GM18861 (cell line): ENCODE data around the gene CELF2.

Experiments used
- ATAC-seq: cut with Tn5 transposase; IDR thresholded peaks from one replicate; pipeline ENCODE4 v1.9.1; 2021; ENCODE audit not compliant: unreplicated experiment

The CELF2 gene

DNA sequence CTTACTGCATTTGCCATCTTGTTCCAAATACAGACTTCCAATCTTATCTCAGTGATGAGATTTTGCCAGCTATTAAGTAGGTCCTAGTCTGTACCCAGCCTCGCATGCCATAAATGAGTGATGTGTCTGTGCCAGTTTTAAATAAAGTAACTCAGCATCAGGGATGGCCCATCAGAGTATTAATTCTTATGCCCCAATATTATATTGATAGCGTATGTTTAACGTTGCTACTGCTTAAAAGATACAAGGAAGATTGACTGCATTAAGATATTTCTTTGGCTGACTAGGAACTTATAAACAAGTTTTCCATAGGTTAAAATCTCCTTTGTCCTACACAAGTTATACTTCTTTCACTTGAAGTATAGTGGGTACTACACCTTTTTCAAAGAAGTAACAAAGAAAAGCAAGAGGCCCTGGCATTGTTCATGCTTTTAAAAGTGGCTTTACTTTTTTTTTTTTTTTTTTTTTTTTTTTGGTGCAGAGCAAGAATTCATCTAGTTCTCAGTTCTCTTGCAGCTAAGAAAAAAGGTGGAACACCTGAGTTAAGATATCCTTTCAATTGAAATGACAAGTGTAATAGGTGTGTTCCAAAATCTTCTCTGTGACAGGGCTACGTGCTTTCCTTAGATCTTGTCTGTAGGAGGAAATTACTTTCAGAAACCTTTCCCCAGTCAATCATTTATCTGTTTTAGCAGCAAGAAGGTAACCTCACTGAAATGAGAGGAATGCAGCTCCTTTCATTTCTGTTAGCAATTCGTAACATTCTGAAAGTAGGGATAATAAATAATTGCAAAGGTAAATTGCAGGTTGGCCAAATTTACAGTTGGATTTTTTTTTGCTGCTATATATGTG lies 245.0 kb downstream of the CELF2 start:
- ATAC-seq: no peak

DNA sequence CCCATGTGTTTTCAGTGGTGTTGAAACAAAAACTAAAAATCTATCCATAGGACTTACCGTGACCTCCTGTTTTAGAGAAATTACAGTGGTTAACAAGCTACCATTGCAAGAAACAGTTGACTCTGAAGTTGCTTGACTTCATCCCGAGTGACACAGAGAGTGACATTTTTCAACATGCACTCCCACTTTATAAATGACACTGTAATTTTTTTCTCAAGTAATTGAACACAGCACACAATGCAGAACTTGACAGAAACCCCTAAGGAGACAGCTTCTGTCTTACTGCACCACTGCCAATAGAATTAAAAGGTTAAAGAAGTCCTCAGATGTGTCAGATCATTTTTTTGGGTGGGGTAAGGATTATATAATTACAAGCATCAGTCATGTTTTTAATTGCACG lies 246.1 kb downstream of the CELF2 start:
- ATAC-seq: no peak

DNA sequence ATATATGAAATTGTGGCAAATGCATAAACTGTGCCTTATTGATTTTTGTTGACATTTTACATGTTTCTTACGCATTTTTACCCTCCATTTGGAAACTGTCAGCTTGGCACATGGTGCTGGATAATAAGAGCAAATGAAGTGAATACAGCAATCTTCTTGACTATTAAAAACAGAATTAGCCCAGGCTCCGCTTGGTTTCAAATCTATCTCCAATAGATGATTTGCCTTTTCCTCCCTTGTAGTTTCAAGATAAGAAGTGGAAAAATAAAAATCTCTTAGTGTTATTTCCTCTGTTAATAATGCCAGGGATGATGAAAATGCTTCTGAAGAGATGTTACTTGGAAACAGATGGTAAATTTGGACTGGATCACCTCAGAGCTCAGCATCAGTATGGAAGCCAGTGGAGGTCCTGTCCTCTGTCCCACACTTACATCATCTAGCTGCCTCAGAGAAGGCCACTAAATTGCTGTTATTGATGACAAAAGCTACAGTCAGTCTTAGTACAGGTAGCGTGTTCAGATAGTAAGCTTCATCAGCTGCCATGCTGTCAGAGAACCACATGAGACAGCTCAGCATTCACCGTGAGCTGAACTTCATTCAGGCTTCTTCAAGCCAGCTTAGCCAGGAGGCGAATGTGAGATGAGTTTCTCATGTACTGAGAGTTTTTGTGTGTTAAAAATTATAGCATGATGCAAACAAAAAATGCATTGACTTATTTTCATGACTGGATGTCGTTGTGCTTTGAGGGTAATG lies 246.8 kb downstream of the CELF2 start:
- no peak for ATAC-seq

DNA sequence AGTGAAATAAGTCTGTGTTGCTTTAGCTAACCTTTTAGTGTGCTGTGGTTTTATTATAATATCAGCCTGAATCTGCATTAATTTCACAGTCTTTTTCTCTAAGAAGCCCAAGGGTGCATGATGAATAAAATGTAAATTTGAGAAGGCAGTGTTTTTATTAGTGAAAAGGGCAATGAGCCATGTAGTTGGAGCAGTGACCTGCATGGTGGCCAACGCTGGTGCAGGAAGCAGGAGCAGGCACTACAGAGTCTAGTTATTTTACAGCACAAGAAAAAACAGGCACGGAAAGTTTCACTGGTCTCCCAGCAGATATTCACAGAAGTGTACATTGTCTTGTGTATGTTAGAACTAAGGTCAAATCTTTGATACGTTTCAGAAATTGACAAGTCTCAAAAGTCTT lies 247.8 kb downstream of the CELF2 start:
- ATAC-seq: no peak

DNA sequence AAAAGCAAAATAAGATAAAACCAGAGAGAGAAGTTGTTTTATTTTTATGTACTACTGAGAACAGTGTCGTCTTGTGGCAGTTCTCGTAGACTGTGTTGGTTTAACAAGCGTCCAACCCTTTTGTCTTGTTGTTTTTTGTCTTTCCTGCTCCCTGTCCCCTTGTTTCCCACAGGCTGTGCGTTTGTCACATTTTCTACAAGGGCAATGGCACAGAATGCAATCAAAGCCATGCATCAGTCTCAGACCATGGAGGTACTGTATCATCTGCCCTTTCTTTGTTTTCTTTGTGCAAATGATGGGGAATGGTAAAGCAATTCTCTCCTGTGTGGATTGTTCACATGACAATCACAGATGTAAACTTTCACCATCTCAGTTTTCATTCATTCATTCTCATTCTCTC lies 248.8 kb downstream of the CELF2 start:
- no peak for ATAC-seq

DNA sequence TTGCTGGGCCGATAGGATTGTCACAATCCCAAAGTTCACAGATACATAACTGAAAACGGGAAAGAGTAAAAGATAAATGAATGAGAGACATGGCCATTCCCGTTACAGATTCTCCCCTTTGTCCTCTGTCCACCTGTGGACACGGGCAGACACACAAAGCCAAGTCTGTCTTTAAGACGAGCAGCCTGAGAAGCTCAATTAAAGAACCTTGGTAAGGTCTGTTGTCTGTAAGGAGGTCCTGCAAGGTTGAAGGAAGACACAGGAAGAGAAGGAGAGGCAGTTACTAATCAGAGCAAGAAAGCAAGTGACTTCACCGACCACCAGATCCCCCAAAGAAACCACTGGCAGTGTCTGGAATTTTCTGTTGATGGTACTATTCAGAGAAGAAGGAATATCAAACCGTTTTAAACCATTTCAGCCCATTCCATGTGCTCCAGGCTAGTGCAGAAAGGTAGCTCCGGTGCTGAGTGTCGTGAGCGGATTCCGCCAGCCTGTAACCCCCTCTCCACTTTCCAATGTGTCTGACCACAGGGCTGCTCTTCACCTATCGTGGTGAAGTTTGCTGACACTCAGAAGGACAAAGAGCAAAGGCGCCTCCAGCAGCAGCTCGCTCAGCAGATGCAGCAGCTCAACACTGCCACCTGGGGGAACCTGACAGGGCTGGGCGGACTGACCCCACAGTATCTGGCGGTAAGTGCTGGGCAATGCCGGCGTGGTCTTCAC lies 252.6 kb downstream of the CELF2 start:
- ATAC-seq: peak; percentile 79

DNA sequence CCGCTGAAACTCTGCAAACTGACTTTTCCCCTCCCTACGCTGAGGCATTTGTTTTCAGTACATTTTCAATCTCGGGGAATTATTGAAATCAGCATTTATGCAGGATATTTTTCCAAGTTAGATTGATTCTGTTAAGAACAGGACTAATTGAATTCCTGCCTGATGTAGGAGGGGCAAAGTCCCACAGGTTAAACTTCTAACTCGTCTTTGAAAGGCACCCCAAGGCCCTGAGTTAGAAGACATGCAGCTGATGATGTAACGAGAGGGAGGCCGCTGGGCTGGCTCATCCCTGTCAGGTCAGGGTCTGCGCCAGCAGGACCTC lies 253.1 kb downstream of the CELF2 start:
- ATAC-seq: no peak

DNA sequence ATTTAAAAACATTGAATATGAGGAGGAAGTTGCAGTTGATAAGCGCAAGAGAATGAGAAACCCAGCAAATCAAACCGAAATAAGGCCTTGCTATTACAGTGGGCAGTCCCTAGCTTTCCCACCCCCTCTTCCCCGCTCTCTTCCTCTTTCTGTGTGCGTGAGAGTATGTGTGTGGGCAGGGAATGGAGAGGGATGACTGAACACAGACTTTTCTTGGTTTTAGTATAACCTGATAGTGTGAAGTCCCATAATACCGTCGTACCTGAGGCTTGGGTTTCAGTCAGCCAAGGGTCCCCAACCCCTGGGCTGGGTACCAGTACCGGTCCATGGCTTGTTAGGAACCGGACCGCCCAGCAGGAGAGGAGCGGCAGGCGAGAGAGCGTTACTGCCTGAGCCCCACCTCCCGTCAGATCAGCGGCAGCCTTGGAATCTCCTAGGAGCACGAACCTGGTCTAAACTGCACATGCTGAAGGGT lies 255.3 kb downstream of the CELF2 start:
- ATAC-seq: no peak

DNA sequence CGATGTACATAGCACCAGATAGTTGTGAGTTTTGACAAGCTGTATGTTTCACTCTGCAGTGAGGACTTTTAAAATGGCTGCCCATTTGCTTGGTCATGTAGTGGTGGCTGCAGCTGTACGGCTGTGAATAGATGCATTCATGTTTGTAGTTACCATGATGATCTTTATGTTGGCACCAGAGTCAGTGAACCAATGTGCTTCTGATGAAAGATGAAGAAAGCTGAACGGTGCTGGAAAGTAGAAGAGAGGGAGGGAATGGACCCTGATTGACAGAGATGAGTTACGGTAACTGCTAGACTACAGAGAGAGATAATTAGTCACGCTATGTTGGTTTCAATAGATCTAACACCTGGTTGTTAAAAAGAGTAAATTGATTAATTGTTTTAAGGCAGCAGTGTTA lies 256.8 kb downstream of the CELF2 start:
- ATAC-seq: no peak

DNA sequence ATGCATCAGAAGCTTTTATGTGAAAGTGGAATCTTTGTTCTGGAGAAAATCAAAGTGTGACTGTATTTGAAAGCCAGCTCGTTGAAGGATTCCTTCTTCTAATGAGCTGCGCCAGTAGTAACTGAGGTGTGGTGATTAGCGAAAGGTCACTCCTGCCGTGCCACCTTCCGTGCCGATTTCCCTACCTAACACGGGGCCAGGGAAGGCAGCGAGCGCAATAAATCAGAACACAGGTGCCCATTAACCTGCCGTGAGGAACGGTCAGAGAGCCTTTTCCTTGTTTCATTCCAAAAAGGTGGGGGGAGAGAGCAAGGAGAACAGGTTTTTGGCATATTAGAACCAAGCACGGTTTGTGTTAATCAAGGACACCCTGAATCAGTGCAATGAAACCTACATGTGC lies 258.0 kb downstream of the CELF2 start:
- no peak for ATAC-seq

DNA sequence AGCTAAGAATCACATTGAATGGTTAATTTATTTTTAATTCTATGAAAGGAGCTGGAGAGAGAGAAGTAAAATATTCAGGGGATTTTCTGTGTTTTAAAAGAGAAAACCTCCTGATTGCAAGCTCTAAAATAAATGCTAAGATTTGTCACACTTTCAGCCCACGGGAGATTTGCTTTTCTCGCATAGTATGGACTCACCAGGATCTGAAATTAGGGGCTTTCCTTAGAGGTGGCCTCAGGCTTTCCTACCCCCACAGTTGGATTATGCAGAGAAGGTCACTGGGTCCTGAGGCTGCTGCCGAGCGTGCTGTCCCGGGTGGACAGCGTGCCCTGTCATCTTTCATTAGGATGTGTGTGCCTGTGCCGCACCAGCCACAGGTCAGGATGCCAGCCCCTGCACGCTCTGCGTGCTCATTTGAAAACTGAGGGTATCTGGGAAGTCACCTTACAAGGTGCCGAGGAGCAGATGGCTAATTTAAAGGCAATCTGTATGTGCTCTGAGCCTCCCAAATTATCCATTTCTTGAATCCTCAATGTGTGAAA lies 258.8 kb downstream of the CELF2 start:
- ATAC-seq: no peak

DNA sequence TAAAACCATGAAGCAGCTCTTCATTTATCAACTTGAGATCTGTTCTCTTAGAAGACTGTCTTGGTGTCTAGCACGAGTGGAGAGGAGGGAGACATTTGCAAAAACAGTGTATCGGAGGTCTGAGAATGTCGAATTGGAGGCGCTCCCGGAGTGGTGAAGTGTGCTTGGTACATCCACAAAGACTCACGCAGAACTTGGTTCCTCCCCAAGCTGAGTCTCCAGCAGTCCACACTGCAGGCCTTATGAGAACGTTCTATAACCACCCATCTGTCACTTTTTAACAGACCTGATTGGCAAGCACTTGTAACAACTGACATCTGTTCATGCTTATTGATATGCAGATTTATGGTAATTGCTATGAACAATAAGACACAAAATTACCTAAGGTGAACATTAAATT lies 261.6 kb downstream of the CELF2 start:
- no peak for ATAC-seq

DNA sequence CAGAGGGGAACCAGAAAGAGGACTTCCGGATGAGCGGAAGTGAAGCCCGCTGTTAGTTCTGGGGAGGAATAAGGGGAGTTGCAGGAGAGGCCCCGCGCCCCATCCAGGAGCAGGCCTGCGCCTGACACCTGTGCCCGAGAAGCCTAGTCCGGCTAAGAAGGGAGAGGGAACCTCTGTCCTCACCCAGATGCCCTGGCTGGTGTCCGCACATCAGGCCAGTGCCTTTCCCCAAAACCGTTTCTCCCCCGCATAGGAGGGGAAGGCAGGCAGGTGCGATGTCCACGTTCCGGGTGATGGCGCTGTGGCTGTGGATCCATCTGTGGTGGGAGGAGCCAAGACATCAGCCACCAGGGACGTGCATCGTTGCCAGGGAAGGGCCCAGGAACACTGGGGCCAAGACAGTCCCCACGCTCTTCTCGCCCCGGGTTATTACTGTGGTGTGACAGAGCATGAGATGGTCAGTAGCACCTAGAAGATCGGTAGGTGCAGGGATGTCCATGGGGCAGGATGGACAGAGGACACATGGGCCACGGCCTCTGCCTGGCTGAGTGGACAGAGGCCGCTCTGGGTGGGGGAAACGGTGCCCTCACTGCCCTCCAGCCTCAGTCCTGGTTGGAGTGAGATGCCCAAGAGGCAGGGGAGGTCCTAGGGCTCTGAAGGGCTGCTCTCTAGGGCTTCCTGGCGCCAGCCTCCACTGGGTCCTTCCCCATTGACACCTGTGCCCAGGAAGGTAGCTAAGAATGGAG lies 262.7 kb downstream of the CELF2 start:
- ATAC-seq: no peak

DNA sequence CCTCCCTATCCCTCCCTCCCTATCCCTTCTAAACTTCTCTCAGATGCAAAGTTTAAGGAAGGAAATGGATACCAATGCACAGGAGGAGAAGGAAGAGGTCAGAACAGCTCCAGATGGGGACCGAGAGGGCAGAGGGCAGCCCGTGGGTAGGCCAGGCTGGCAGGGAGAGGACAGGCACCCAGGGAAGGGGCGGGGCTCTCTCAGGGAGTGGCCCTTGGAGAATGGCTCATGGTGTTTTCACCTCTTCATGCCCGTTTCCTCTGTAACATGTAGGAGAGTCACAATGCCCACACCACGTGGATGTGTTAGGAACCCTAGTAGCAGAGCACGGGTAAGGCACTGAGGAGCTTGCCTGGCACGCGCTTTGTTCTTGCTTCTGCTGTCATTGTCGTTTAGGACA lies 264.5 kb downstream of the CELF2 start:
- no peak for ATAC-seq

DNA sequence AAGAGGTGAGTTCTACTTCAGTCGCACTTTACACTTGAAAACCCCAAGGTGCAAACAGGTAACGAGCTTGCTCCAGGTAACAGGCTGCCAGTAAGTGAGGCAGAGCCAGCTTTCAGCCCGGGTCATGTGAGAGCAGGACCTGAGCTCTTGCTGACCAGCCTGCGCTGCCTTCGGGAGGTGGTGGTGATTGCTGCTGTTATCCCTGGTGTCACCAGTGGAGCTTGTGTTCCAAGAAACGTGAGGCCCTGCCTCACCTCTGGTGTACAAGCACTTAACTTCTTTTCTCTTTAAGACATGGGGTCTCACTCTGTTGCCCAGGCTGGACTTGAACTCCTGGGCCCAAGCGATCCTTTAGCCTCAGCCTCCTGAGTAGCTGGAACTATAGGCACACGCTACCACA lies 265.0 kb downstream of the CELF2 start:
- ATAC-seq: no peak

DNA sequence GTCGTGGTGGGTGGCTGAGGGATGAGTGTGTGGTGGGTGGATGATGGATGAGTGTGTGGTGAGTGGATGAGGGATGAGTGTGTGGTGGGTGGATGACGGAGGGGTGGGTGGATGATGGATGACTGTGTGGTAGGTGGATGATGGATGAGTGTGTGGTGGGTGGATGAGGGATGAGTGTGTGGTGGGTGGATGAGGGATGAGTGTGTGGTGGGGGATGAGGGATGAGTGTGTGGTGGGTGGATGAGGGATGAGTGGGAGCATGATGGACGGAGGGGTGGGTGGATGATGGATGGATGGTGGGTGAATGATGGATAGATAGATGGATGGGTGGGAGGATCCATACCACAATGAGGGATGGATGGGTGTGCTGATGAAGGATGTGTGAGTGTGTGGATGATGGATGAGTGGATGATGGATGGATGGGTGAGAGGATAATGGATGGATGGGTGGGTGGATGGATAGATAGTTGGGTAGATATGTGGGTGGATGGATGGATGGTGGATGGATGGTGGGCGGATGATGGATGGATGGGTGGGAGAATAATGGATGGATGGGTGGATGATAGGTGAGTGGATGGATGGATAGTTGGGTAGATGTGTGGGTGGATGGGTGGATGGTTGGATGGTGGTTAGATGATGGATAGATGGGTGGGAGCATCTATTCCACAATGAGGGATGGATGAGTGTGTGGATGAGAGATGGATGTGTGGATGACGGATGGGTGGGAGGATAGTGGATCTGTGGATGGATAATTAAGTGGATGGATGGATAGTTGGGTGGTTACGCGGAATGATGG lies 266.8 kb downstream of the CELF2 start:
- ATAC-seq: no peak

DNA sequence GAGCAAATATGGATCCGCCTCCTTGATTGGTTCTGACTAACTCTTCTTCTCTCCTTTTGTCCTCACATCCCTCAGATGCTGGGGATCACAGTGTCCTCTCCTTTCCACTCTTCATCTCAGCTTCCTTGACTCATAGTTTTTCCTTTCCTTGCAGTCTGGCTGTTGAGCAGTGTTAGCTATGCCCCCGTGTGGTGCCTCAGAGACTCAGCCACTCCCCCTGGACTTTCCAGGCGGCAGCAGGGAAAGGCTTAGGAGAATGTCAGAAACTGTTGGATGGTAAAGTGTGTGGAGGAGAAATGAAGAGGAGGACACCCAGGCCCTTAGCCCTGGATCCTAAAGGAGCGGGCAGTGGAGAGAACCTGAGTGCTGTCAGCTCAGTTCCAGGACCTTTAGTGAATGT lies 267.5 kb downstream of the CELF2 start:
- no peak for ATAC-seq

DNA sequence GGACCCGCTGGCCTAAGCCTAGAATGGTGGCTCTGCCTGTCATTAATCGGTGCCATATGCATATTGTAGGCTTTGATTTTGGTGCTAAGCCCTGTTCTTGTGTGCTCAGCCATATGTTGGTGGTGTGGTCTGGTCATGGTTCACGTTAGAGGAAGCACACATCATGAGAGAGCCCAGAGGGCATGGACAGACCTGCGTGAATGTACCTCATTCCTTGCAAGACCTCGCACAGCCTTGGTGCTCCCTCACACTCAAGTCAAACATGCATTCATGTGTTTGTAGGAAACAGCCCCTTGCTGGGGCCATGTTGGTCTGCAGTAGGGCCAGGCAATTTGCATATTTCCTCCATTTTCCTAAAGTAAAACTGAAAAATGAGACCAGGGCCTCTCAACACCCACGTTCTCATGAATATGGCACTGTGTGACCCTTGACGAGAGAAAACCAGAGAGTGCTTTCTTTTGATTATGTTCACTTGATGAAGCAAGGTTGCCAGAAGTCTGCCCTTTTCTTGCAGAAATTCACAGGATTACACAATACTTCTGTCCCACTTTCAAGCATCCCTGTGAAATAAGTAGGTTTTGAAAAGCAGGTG lies 268.7 kb downstream of the CELF2 start:
- no peak for ATAC-seq

DNA sequence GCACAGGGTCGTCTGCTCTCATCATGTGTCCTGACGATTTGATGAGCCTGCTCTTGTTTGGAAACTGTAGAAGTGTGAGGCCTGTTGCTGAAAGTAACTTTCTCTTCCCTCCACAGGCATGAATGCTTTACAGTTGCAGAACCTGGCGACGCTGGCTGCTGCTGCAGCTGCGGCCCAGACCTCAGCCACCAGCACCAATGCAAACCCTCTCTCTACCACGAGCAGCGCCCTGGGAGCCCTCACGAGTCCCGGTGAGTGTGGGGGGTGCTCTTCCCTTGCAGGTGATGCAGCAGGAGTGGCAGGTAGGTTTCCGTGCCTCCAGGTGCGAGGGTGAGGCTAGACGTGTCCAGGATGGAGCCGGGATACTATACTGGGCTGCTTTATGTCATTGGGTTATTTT lies 270.6 kb downstream of the CELF2 start:
- ATAC-seq: no peak
